SKM-1 treated with dmso at 0.1 percent for 144 hours (cell line): Measurements from ENCODE around the gene APOBEC4.
A peak's percentile ranks its signal among the peaks of the same experiment; 100 is the strongest.
"Not testable (repeated sequence)": the region's sequence is repeated elsewhere in the genome, so short reads cannot be mapped to it uniquely, and the experiment has no call there.

ENCODE experiments used
- DNase-seq: peaks from one replicate; lab custom pipeline; 2025; ENCODE audit not compliant: unreplicated experiment; lab: John Stamatoyannopoulos, UW

The APOBEC4 gene

GRCh38 chr1:183652547-183653461 lies at the start of gene APOBEC4:
APOBEC4 (minus strand) TSS chr1:183653316; CDS start chr1:183648781, 4,535 bp downstream.
- DNase-seq: peak; percentile 66

GRCh38 chr1:183702813-183703198 lies 49.7 kb upstream of the APOBEC4 start:
- no peak for DNase-seq

- DNase-seq: no peak
These were observed 49.1 kb upstream of the APOBEC4 start for GRCh38 chr1:183702087-183702812.

- no peak for DNase-seq
These were observed 46.6 kb upstream of the APOBEC4 start for GRCh38 chr1:183699616-183700160.

GRCh38 chr1:183697814-183698590 lies 44.9 kb upstream of the APOBEC4 start:
- DNase-seq: no peak

GRCh38 chr1:183696981-183697380 lies 43.9 kb upstream of the APOBEC4 start:
- no peak for DNase-seq

GRCh38 chr1:183694755-183695154 lies 41.6 kb upstream of the APOBEC4 start:
- DNase-seq: no peak

GRCh38 chr1:183694066-183694465 lies 41.0 kb upstream of the APOBEC4 start:
- no peak for DNase-seq

GRCh38 chr1:183693521-183693920 lies 40.4 kb upstream of the APOBEC4 start:
- no peak for DNase-seq

- DNase-seq: peak; percentile 54
These were observed 36.7 kb upstream of the APOBEC4 start for GRCh38 chr1:183689762-183690204.

- DNase-seq: no peak
These were observed 35.4 kb upstream of the APOBEC4 start for GRCh38 chr1:183688341-183689060.

GRCh38 chr1:183687546-183688304 lies 34.6 kb upstream of the APOBEC4 start:
- DNase-seq: no peak

GRCh38 chr1:183686229-183686628 lies 33.1 kb upstream of the APOBEC4 start:
- DNase-seq: no peak

GRCh38 chr1:183685112-183685713 lies 32.1 kb upstream of the APOBEC4 start:
- DNase-seq: peak; percentile 80

GRCh38 chr1:183679363-183679762 lies 26.2 kb upstream of the APOBEC4 start:
- not testable (repeated sequence) for DNase-seq

- no peak for DNase-seq
These were observed 25.7 kb upstream of the APOBEC4 start for GRCh38 chr1:183678819-183679218.

GRCh38 chr1:183676586-183677189 lies 23.6 kb upstream of the APOBEC4 start:
- peak; percentile 57 for DNase-seq

GRCh38 chr1:183675883-183676585 lies 22.9 kb upstream of the APOBEC4 start:
- no peak for DNase-seq
